Measurements from ENCODE around the gene RPS6KA2.

DNA sequence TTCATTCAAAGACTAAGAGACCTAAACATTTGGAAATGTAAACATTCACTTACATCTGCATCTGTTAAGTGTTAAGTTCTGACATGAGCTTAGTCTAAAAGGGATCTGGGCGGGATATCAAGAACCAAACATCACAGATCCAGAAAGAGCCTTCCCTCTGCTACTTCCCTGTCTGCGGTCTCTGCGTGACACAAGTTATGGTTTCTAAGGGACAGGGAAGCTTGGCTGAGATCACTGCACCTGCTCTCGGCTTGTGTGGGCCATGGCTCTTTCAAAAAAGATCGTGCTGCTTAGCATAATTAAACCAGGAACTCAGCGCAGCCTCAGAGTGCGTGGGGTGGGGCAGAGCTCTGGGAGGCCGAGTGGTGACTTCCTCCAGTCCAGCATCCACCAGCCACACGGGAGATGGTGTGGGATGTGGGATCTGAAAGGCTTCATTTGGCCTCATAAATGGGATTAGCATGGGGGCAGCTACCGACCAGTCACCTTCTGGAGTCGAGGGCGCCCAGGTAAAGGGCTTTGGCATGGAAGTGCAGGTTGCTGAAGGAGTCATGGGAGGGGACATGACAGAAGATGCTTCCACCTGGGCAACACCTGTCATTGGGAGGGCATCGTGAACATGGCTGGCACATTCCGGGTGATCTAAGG, 23.9 kb downstream of the RPS6KA2 start:
- no peak for TF ChIP-seq POLR2AphosphoS5 (IDR thresholded peaks at IDR 0.05; ENCODE audit: borderline replicate concordance, low read depth, low read length)
- no peak for TF ChIP-seq EZH2 (IDR thresholded peaks at IDR 0.05)

All from SK-N-MC (cell line).